Measurements from ENCODE around the gene NFIB. TPM values are rescaled to one million over a fixed set of nuclear protein-coding genes. Genes with fewer than 3 reads are reported as not detected.
A peak's percentile ranks its signal among the peaks of the same experiment; 100 is the strongest.

NFIB gene
- total and polyA plus RNA-seq, 2 of the 4 experiments (the other 2 are of a cell fraction) = 1.4 to 2.0 TPM

- H3K56ac ChIP-seq (ENCODE audit: extremely low read depth, insufficient read depth, low read length) = no peak overlapping the region
- TF ChIP-seq MAZ (IDR thresholded peaks at IDR 0.05; ENCODE audit: borderline replicate concordance, low read depth, low read length) (no peak), NFE2L2 (IDR thresholded peaks at IDR 0.05; ENCODE audit: low read depth, low read length) (no peak), SMC3 (IDR thresholded peaks at IDR 0.05; ENCODE audit: low read depth, low read length) (no peak), POLR2A (IDR thresholded peaks at IDR 0.05; ENCODE audit: low read depth, low read length) (no peak), RFX5 (IDR thresholded peaks at IDR 0.05; ENCODE audit: low read depth, low read length) (no peak), CEBPB (IDR thresholded peaks at IDR 0.05; ENCODE audit: low read depth, low read length) (no peak), MXI1 (IDR thresholded peaks at IDR 0.05; ENCODE audit: borderline replicate concordance, low read depth, low read length) (no peak), CTCF (conservative IDR thresholded peaks at IDR 0.05; ENCODE audit: low read depth, low read length) (no peak), USF2 (IDR thresholded peaks at IDR 0.05; ENCODE audit: low read depth, low read length) (no peak), ELK1 (IDR thresholded peaks at IDR 0.05; ENCODE audit: borderline replicate concordance, low read depth, low read length) (no peak), BHLHE40 (IDR thresholded peaks at IDR 0.05; ENCODE audit: low read depth, low read length) (no peak)
- H4K8ac ChIP-seq (ENCODE audit: low read depth in 2 of 2, low read length in 2 of 2) = no peak overlapping the region
- H3K18ac ChIP-seq (ENCODE audit: low read depth, low read length) = no peak overlapping the region
- DNase-seq = peak; percentile 38
- H3K14ac ChIP-seq (replicated peaks; ENCODE audit: low read depth, low read length) = no peak overlapping the region
- H3K27ac ChIP-seq (ENCODE audit: insufficient read depth, low read length) = no peak overlapping the region
- H3K23ac ChIP-seq (ENCODE audit: low read depth, low read length) = no peak overlapping the region
- no peak overlapping the region for H2AK9ac ChIP-seq (replicated peaks; ENCODE audit: low read depth, low read length, poor library complexity)
- H2BK20ac ChIP-seq (ENCODE audit: low read depth, low read length) = no peak overlapping the region
- H3K9me1 ChIP-seq (ENCODE audit: insufficient read depth, low read length) = peaks cover 3% of the 10 kb centered on the region; the same call in 1 of the 2 replicates
- H3K4me1 ChIP-seq (ENCODE audit: control insufficient read depth, insufficient read depth, low read length) = peaks cover 5% of the 10 kb centered on the region
- WGBS, 2 experiments (ENCODE audit: extremely low coverage in 2 of 2, insufficient read length in 1 of 2) = no CpG with 5 or more reads among the region's 3 CpGs
- no peak overlapping the region for H3K9ac ChIP-seq (ENCODE audit: low read depth, low read length)
- H3K4me2 ChIP-seq (ENCODE audit: low read depth, low read length) = peak overlapping the region; percentile 28; the same call in 1 of the 2 replicates
- H2AK5ac ChIP-seq (ENCODE audit: low read depth, low read length) = no peak overlapping the region
- ChIA-PET POLR2A (ENCODE audit: unreplicated experiment) (no interaction called here), CTCF (no interaction called here)
- no peak overlapping the region for H2BK5ac ChIP-seq (ENCODE audit: low read depth, low read length, poor library complexity, severe bottlenecking)
- peak overlapping the region; percentile 32; the same call in 1 of the 2 replicates for H2BK120ac ChIP-seq (ENCODE audit: low read depth, low read length)
- H2AFZ ChIP-seq (replicated peaks; ENCODE audit: low read length, poor library complexity) = no peak overlapping the region
- H3K27me3 ChIP-seq (ENCODE audit: control insufficient read depth, insufficient read depth, low read length) = peaks cover 3% of the 10 kb centered on the region
- no peaks in the 10 kb centered on the region for H3K79me1 ChIP-seq (ENCODE audit: low read depth in 1 of 2, low read length in 2 of 2)
- H4K5ac ChIP-seq (ENCODE audit: low read depth, low read length) = no peak overlapping the region
- no peaks in the 10 kb centered on the region for H3K36me3 ChIP-seq (ENCODE audit: control insufficient read depth, insufficient read depth, low read length)
- H3K9me3 ChIP-seq (ENCODE audit: control insufficient read depth, insufficient read depth, low read length) = no peaks in the 10 kb centered on the region
- H2BK15ac ChIP-seq (ENCODE audit: low read depth, low read length) = peak overlapping the region; percentile 13; the same call in 1 of the 3 replicates
- no peak for ATAC-seq (ENCODE audit: low read depth)
- BruUV-seq (replicated peaks) = no TSS peak
- H3K4me3 ChIP-seq (ENCODE audit: insufficient read depth, low read depth, low read length) = no peak overlapping the region
- no peaks in the 10 kb centered on the region for H4K20me1 ChIP-seq (ENCODE audit: insufficient read depth, low read length)
- H4K91ac ChIP-seq (ENCODE audit: insufficient read depth, low read depth, low read length) = no peak overlapping the region
- no peak overlapping the region; the same call in 1 of the 2 replicates for H3K4ac ChIP-seq (ENCODE audit: low read depth, low read length)
- intact Hi-C loops (cut with micrococcal nuclease) = no loop called here
- in situ Hi-C loops (cut with MboI; ENCODE audit: low sequenced_read_pairs) = no loop called here
- dilution Hi-C loops (cut with HindIII; ENCODE audit: low sequenced_read_pairs, unreplicated experiment) = no loop called here
These were observed 34.3 kb downstream of the NFIB start for GRCh38 chr9:14279671-14280070.
